HCT116 (cell line): ENCODE data around the gene LRRC71. TPM values are rescaled to one million over a fixed set of nuclear protein-coding genes. Genes with fewer than 3 reads are reported as not detected.

Source experiments
- ATAC-seq: fragments of 200-7000 bp; cut with Tn5 transposase; 2 replicates; pipeline ENCODE4 v1.9.1; 2020; ENCODE audit warnings: mild to moderate bottlenecking, moderate library complexity
- BruUV-seq: library from RNA; stranded (reverse); fragments of 400-500 nt; replicated peaks from 2 replicates; lab custom pipeline; 2021; lab: Mats Ljungman, UMichigan
- CTCF ChIA-PET: fragments of 300-600 bp; sonication (Branson Sonifier 250); formaldehyde crosslinking; loops from one replicate; lab custom pipeline; 2021; ENCODE audit warnings: antibody characterized with exemption; lab: Charles Lee
- POLR2A ChIA-PET: fragments of 300-600, 350-600 bp; sonication (Branson Sonifier 250); formaldehyde crosslinking; loops from one replicate; lab custom pipeline; 2021; ENCODE audit warnings: antibody characterized with exemption; lab: Charles Lee
- RAD21 ChIA-PET, 2 experiments: fragments of 300-600 bp; sonication (Branson Sonifier 250); formaldehyde crosslinking; loops; one replicate each; lab custom pipeline; 2023; ENCODE audit warnings: low total read pairs in 2 of 2; ENCODE audit not compliant: uncharacterized antibody in 2 of 2, unreplicated experiment in 2 of 2, low non-redundant PET in 1 of 2; lab: Charles Lee
- DNase-seq: peaks from one replicate; pipeline ENCODE4 v3.0.0-alpha.2; 2010; ENCODE audit warnings: low read depth, low spot score
- H2AFZ ChIP-seq: fragments of 200-600 bp; shearing (Covaris generic), sonication (generic); 2 replicates; pipeline ENCODE4 v1.6.1; 2017; ENCODE audit warnings: low read depth, mixed run types, mixed read lengths, antibody characterized with exemption, low read length; ENCODE audit not compliant: poor library complexity, severe bottlenecking
- H3K27ac ChIP-seq: 2 replicates; pipeline ENCODE4 v1.5.1; 2012; ENCODE audit warnings: low read depth, low read length
- H3K27me3 ChIP-seq: fragments of 200-600 bp; sonication (generic); 2 replicates; pipeline ENCODE4 v1.6.1; 2016; ENCODE audit warnings: mixed run types, low read length, mixed read lengths; ENCODE audit not compliant: insufficient read depth
- H3K36me3 ChIP-seq, 2 experiments: fragments of 200-500 bp in 1 of 2; fragments of 200-600 bp in 1 of 2; sonication (Bioruptor generic) in 1 of 2; sonication (generic) in 1 of 2; 2 replicates each; pipeline versions ENCODE4 v1.5.1 to v1.6.1; 2014 to 2016; ENCODE audit warnings: low read length in 2 of 2, inconsistent platforms in 1 of 2, mixed read lengths in 1 of 2, mixed run types in 1 of 2; ENCODE audit not compliant: insufficient read depth in 2 of 2, control insufficient read depth in 1 of 2
- H3K4me1 ChIP-seq, 2 experiments: fragments of 200-600 bp in 1 of 2; sonication (generic) in 1 of 2; 2 replicates each; pipeline versions ENCODE4 v1.5.1 to v1.6.1; 2012 to 2017; ENCODE audit warnings: low read length in 2 of 2, inconsistent platforms in 1 of 2, mild to moderate bottlenecking in 1 of 2, mixed read lengths in 1 of 2, mixed run types in 1 of 2, moderate library complexity in 1 of 2; ENCODE audit not compliant: insufficient read depth in 2 of 2, control insufficient read depth in 1 of 2
- H3K4me2 ChIP-seq: fragments of 200-600 bp; sonication (generic); 2 replicates; pipeline ENCODE4 v1.6.1; 2017; ENCODE audit warnings: mixed run types, low read length, mixed read lengths
- H3K4me3 ChIP-seq, 2 experiments: fragments of 200-600 bp in 1 of 2; sonication (generic) in 1 of 2; replicated peaks in 1 of 2; 2 replicates each; pipeline ENCODE4 v1.5.1; 2011 to 2016; ENCODE audit warnings: low read length in 2 of 2, control low read depth in 1 of 2, low read depth in 1 of 2, mild to moderate bottlenecking in 1 of 2, mixed read lengths in 1 of 2, mixed run types in 1 of 2
- H3K79me2 ChIP-seq: fragments of 200-600 bp; sonication (generic); 2 replicates; pipeline ENCODE4 v1.6.1; 2017; ENCODE audit warnings: mild to moderate bottlenecking, mixed run types, low read length, moderate library complexity, mixed read lengths; ENCODE audit not compliant: insufficient read depth
- H3K9ac ChIP-seq: fragments of 200-600 bp; sonication (generic); 2 replicates; pipeline ENCODE4 v1.6.1; 2016; ENCODE audit warnings: low read length, mixed read lengths
- H3K9me2 ChIP-seq: fragments of 200-600 bp; sonication (generic), shearing (Covaris generic); 2 replicates; pipeline ENCODE4 v1.6.1; 2017; ENCODE audit warnings: mixed run types, mild to moderate bottlenecking, moderate library complexity; ENCODE audit not compliant: insufficient read depth
- H3K9me3 ChIP-seq, 2 experiments: fragments of 200-500 bp in 1 of 2; fragments of 200-600 bp in 1 of 2; sonication (Bioruptor generic) in 1 of 2; sonication (generic) in 1 of 2; 2 replicates each; pipeline ENCODE4 v1.6.1; 2014 to 2017; ENCODE audit warnings: low read length in 2 of 2, mixed read lengths in 2 of 2, inconsistent platforms in 1 of 2, low read depth in 1 of 2, mild to moderate bottlenecking in 1 of 2, mixed run types in 1 of 2, moderate library complexity in 1 of 2; ENCODE audit not compliant: control insufficient read depth in 1 of 2, insufficient read depth in 1 of 2
- H4K20me1 ChIP-seq: fragments of 200-600 bp; sonication (generic), shearing (Covaris generic); 2 replicates; pipeline ENCODE4 v1.6.1; 2017; ENCODE audit warnings: mixed run types, mild to moderate bottlenecking, moderate library complexity; ENCODE audit not compliant: insufficient read depth
- CBX3 ChIP-seq: IDR thresholded peaks from 2 replicates; pipeline ENCODE4 v1.6.1; 2012; ENCODE audit warnings: low read depth
- CEBPB ChIP-seq: IDR thresholded peaks from 2 replicates; pipeline ENCODE4 v1.6.1; 2012; ENCODE audit warnings: low read depth
- EGR1 ChIP-seq: IDR thresholded peaks from 2 replicates; pipeline ENCODE4 v1.6.1; 2012; ENCODE audit warnings: low read depth
- EZH2 ChIP-seq: fragments of 200-600 bp; sonication (generic); IDR thresholded peaks from 2 replicates; pipeline ENCODE4 v1.6.1; 2017; ENCODE audit warnings: antibody characterized with exemption, mixed run types
- FOSL1 ChIP-seq: IDR thresholded peaks from 2 replicates; pipeline ENCODE4 v1.6.1; 2012; ENCODE audit warnings: low read depth
- POLR2A ChIP-seq: IDR thresholded peaks from 2 replicates; pipeline ENCODE4 v1.7.0; 2011; ENCODE audit warnings: borderline replicate concordance; ENCODE audit not compliant: insufficient read depth, insufficient read length; ENCODE audit errors: extremely low read depth
- RAD21 ChIP-seq: IDR thresholded peaks from 2 replicates; pipeline ENCODE4 v1.6.1; 2012; ENCODE audit warnings: low read depth, mild to moderate bottlenecking
- SIN3A ChIP-seq: IDR thresholded peaks from 2 replicates; pipeline ENCODE4 v1.6.1; 2012; ENCODE audit warnings: low read depth
- SRF ChIP-seq: IDR thresholded peaks from 2 replicates; pipeline ENCODE4 v1.6.1; 2012; ENCODE audit warnings: low read depth
- TCF7L2 ChIP-seq: IDR thresholded peaks from 2 replicates; pipeline ENCODE4 v1.7.0; 2011; ENCODE audit warnings: borderline replicate concordance, inconsistent platforms; ENCODE audit not compliant: insufficient read depth, insufficient read length; ENCODE audit errors: extremely low read depth
- YY1 ChIP-seq: IDR thresholded peaks from 2 replicates; pipeline ENCODE4 v1.6.1; 2011; ENCODE audit warnings: low read length, low read depth, moderate library complexity, mild to moderate bottlenecking; ENCODE audit not compliant: insufficient replicate concordance; ENCODE audit errors: extremely low read depth
- ZFX ChIP-seq: fragments of 450-650 bp; IDR thresholded peaks from 2 replicates; pipeline ENCODE4 v1.6.1; 2017
- ZNF274 ChIP-seq: fragments of 200-500 bp; sonication (Bioruptor generic); IDR thresholded peaks from 2 replicates; pipeline ENCODE4 v1.6.1; 2014; ENCODE audit warnings: mild to moderate bottlenecking, low read depth, low read length, inconsistent platforms
- intact Hi-C: fragments of 100-400 bp; cut with micrococcal nuclease; formaldehyde crosslinking; loops from 2 replicates; pipeline ENCODE4 v1.10.0; 2022
- total RNA-seq: library from RNA; stranded (reverse); gene quantifications from one replicate; pipeline ENCODE4 v1.2.1, GENCODE V29; 2021; ENCODE audit not compliant: unreplicated experiment
- TF ChIP-seq, protein P1 (sequence below), 3 experiments: fragments of 200-600 bp in 1 of 3; sonication (generic) in 1 of 3; IDR thresholded peaks in 2 of 3; conservative IDR thresholded peaks in 1 of 3; 2 replicates each; pipeline ENCODE4 v1.5.1; 2012 to 2017; ENCODE audit warnings: low read depth in 2 of 3, low read length in 2 of 3, antibody characterized with exemption in 1 of 3, borderline replicate concordance in 1 of 3, control low read depth in 1 of 3, mild to moderate bottlenecking in 1 of 3, mixed read lengths in 1 of 3, mixed run types in 1 of 3, moderate library complexity in 1 of 3; ENCODE audit not compliant: insufficient read depth in 1 of 3
- TF ChIP-seq, protein P2 (sequence below): IDR thresholded peaks from 2 replicates; pipeline ENCODE4 v1.6.1; 2011; ENCODE audit warnings: mild to moderate bottlenecking, low read length, moderate library complexity; ENCODE audit not compliant: insufficient replicate concordance; ENCODE audit errors: extremely low read depth
- TF ChIP-seq, protein P3 (sequence below): IDR thresholded peaks from 2 replicates; pipeline ENCODE4 v1.6.1; 2012
- TF ChIP-seq, protein P4 (sequence below): IDR thresholded peaks from 2 replicates; pipeline ENCODE4 v1.6.1; 2012; ENCODE audit warnings: low read depth

The LRRC71 gene
- total RNA-seq, 1 experiment from 2014 or later, result not detected

DNA sequence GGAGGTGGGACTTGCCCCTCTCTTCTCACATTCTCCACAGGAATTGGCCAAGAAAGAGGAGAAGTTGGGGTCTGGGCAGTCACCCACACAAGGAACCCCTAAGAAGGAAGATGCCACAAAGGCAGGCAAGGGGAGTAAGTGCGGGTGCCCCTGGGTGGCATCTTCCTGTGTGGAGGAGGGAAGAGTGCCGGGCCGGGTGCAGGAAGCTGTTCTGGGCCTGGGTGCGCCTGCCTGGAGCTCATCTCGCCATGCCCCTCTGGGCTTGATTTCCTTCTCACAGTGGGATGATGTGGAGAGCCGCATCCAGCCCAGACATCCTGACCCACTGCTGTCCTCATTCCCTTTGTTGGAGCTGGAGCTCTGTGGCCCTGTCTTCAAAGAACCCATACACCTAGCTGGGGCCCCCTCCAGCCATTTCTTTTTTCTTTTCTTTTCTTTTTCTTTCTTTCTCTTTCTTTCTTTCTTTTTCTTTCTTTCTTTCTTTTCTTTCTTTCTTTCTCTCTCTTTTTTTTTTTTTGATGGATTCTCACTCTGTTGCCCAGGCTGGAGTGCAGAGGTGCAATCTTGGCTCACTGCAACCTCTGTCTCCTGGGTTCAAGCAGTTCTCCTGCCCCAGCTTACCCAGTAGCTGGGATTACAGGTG, 9.3 kb downstream of the LRRC71 start:
- Histone ChIP-seq H3K36me3 (no peaks in the 10 kb centered on the region; a peak in 1 of 4 replicates), H3K4me2 (no peak overlapping the region), H3K79me2 (no peaks in the 10 kb centered on the region), H3K9me2 (no peaks in the 10 kb centered on the region), H4K20me1 (no peaks in the 10 kb centered on the region), H3K27me3 (no peaks in the 10 kb centered on the region), H3K4me3 (no peak overlapping the region), H2AFZ (no peak overlapping the region), H3K27ac (no peak overlapping the region), H3K9me3 (no peaks in the 10 kb centered on the region), H3K9ac (no peak overlapping the region), H3K4me1 (peaks cover 20 to 31% of the 10 kb centered on the region in 2 experiments)
- no peak for DNase-seq
- no TSS peak for BruUV-seq
- no peak for ATAC-seq
- intact Hi-C loops, result loop anchor here (5.0 to 10.0 kb wide), 3 partner anchors 132 to 305 kb away; no protein-coding TSS in a partner anchor
- ChIA-PET RAD21 (no interaction called here), POLR2A (no interaction called here), CTCF (interaction anchor here (1.4 kb wide), 1 partner anchor 144 kb away, joined by 5 read pairs; no protein-coding TSS in a partner anchor)
- TF ChIP-seq, protein P1, sequence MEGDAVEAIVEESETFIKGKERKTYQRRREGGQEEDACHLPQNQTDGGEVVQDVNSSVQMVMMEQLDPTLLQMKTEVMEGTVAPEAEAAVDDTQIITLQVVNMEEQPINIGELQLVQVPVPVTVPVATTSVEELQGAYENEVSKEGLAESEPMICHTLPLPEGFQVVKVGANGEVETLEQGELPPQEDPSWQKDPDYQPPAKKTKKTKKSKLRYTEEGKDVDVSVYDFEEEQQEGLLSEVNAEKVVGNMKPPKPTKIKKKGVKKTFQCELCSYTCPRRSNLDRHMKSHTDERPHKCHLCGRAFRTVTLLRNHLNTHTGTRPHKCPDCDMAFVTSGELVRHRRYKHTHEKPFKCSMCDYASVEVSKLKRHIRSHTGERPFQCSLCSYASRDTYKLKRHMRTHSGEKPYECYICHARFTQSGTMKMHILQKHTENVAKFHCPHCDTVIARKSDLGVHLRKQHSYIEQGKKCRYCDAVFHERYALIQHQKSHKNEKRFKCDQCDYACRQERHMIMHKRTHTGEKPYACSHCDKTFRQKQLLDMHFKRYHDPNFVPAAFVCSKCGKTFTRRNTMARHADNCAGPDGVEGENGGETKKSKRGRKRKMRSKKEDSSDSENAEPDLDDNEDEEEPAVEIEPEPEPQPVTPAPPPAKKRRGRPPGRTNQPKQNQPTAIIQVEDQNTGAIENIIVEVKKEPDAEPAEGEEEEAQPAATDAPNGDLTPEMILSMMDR (IDR thresholded peaks at IDR 0.05 in 2 of 3, conservative IDR thresholded peaks at IDR 0.05 in 1 of 3; ENCODE audit: borderline replicate concordance in 1 of 3, insufficient read depth in 1 of 3, low read depth in 2 of 3, low read length in 2 of 3), result no peak
- TF ChIP-seq, protein P2, sequence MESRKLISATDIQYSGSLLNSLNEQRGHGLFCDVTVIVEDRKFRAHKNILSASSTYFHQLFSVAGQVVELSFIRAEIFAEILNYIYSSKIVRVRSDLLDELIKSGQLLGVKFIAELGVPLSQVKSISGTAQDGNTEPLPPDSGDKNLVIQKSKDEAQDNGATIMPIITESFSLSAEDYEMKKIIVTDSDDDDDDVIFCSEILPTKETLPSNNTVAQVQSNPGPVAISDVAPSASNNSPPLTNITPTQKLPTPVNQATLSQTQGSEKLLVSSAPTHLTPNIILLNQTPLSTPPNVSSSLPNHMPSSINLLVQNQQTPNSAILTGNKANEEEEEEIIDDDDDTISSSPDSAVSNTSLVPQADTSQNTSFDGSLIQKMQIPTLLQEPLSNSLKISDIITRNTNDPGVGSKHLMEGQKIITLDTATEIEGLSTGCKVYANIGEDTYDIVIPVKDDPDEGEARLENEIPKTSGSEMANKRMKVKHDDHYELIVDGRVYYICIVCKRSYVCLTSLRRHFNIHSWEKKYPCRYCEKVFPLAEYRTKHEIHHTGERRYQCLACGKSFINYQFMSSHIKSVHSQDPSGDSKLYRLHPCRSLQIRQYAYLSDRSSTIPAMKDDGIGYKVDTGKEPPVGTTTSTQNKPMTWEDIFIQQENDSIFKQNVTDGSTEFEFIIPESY, result no peak
- no peak for TF ChIP-seq RAD21
- TF ChIP-seq ZFX, result no peak
- no peak for TF ChIP-seq SRF
- no peak for TF ChIP-seq FOSL1
- no peak for TF ChIP-seq ZNF274
- TF ChIP-seq SIN3A, result no peak
- TF ChIP-seq EGR1, result no peak
- TF ChIP-seq CBX3, result no peak
- TF ChIP-seq, protein P3, sequence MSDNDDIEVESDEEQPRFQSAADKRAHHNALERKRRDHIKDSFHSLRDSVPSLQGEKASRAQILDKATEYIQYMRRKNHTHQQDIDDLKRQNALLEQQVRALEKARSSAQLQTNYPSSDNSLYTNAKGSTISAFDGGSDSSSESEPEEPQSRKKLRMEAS, result no peak
- TF ChIP-seq POLR2A, result no peak
- TF ChIP-seq CEBPB, result no peak
- no peak for TF ChIP-seq TCF7L2
- no peak for TF ChIP-seq YY1
- TF ChIP-seq, protein P4, sequence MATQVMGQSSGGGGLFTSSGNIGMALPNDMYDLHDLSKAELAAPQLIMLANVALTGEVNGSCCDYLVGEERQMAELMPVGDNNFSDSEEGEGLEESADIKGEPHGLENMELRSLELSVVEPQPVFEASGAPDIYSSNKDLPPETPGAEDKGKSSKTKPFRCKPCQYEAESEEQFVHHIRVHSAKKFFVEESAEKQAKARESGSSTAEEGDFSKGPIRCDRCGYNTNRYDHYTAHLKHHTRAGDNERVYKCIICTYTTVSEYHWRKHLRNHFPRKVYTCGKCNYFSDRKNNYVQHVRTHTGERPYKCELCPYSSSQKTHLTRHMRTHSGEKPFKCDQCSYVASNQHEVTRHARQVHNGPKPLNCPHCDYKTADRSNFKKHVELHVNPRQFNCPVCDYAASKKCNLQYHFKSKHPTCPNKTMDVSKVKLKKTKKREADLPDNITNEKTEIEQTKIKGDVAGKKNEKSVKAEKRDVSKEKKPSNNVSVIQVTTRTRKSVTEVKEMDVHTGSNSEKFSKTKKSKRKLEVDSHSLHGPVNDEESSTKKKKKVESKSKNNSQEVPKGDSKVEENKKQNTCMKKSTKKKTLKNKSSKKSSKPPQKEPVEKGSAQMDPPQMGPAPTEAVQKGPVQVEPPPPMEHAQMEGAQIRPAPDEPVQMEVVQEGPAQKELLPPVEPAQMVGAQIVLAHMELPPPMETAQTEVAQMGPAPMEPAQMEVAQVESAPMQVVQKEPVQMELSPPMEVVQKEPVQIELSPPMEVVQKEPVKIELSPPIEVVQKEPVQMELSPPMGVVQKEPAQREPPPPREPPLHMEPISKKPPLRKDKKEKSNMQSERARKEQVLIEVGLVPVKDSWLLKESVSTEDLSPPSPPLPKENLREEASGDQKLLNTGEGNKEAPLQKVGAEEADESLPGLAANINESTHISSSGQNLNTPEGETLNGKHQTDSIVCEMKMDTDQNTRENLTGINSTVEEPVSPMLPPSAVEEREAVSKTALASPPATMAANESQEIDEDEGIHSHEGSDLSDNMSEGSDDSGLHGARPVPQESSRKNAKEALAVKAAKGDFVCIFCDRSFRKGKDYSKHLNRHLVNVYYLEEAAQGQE, result no peak
- TF ChIP-seq EZH2, result no peak
